Fibroblast of lung (primary cell): ENCODE measurements around the gene ANXA10. TPM values are rescaled to one million over a fixed set of nuclear protein-coding genes. Genes with fewer than 3 reads are reported as not detected.

Experiments used
- DNase-seq, 2 donors: peaks; one replicate each; pipeline versions ENCODE4 v3.0.0 to v3.0.0-alpha.2; 2010; ENCODE audit warnings: low read depth in 2 of 2
- H2AFZ ChIP-seq: 2 replicates; pipeline ENCODE4 v1.5.1; 2012; ENCODE audit warnings: low read length, control low read depth, inconsistent platforms
- H3K27ac ChIP-seq: 2 replicates; pipeline ENCODE4 v1.5.1; 2011; ENCODE audit warnings: low read length, control low read depth; ENCODE audit not compliant: insufficient read depth
- H3K27me3 ChIP-seq: 2 replicates; pipeline ENCODE4 v1.5.1; 2011; ENCODE audit warnings: mild to moderate bottlenecking, low read length; ENCODE audit not compliant: control insufficient read depth, insufficient read depth
- H3K36me3 ChIP-seq: 2 replicates; pipeline ENCODE4 v1.5.1; 2011; ENCODE audit warnings: low read length; ENCODE audit not compliant: control insufficient read depth, insufficient read depth
- H3K4me1 ChIP-seq: 2 replicates; pipeline ENCODE4 v1.5.1; 2011; ENCODE audit warnings: low read length; ENCODE audit not compliant: control insufficient read depth, insufficient read depth; ENCODE audit errors: extremely low read depth
- H3K4me2 ChIP-seq: 2 replicates; pipeline ENCODE4 v1.5.1; 2011; ENCODE audit warnings: low read length, control low read depth; ENCODE audit not compliant: insufficient read depth; ENCODE audit errors: extremely low read depth
- H3K4me3 ChIP-seq, 4 experiments: fragments of 200-600 bp in 1 of 4; sonication (generic) in 1 of 4; replicated peaks in 1 of 4; 2 replicates each; pipeline ENCODE4 v1.5.1; 2011 to 2016; ENCODE audit warnings: low read length in 4 of 4, low read depth in 3 of 4, mild to moderate bottlenecking in 3 of 4, control low read depth in 2 of 4, inconsistent platforms in 1 of 4, mixed read lengths in 1 of 4; ENCODE audit not compliant: insufficient read depth in 1 of 4; ENCODE audit errors: control extremely low read depth in 1 of 4
- H3K79me2 ChIP-seq: 2 replicates; pipeline ENCODE4 v1.5.1; 2012; ENCODE audit warnings: mild to moderate bottlenecking, low read length, inconsistent platforms; ENCODE audit not compliant: control insufficient read depth, insufficient read depth
- H3K9ac ChIP-seq: 2 replicates; pipeline ENCODE4 v1.5.1; 2011; ENCODE audit warnings: mild to moderate bottlenecking, low read length, control low read depth; ENCODE audit not compliant: insufficient read depth
- H3K9me3 ChIP-seq: 2 replicates; pipeline ENCODE4 v1.5.1; 2012; ENCODE audit warnings: low read depth, low read length; ENCODE audit not compliant: control insufficient read depth, insufficient read depth
- H4K20me1 ChIP-seq: 2 replicates; pipeline ENCODE4 v1.5.1; 2011; ENCODE audit warnings: low read length; ENCODE audit not compliant: control insufficient read depth, insufficient read depth; ENCODE audit errors: extremely low read depth
- CTCF ChIP-seq, 2 donors: IDR thresholded peaks in 1 of 2; conservative IDR thresholded peaks in 1 of 2; 1 replicate in 1 of 2; 2 replicates in 1 of 2; pipeline ENCODE4 v1.5.1; 2011 to 2012; ENCODE audit warnings: low read length in 2 of 2, control low read depth in 1 of 2, inconsistent platforms in 1 of 2, low read depth in 1 of 2, mild to moderate bottlenecking in 1 of 2
- EZH2 ChIP-seq: IDR thresholded peaks from 2 replicates; pipeline ENCODE4 v1.5.1; 2012; ENCODE audit warnings: low read length, control low read depth, mild to moderate bottlenecking; ENCODE audit errors: missing control alignments
- polyA plus RNA-seq, 2 donors: library from polyadenylated mRNA; depleted of rRNA in 1 of 2; stranded (reverse) in 1 of 2; unstranded in 1 of 2; fragments of >200 nt; gene quantifications; 2 replicates each; pipeline ENCODE4 v1.2.1, GENCODE V29; 2011 to 2012; ENCODE audit warnings: missing spikeins in 1 of 2
- total RNA-seq: library from RNA; depleted of rRNA; stranded (reverse); fragments of >200 nt; gene quantifications from 2 replicates; pipeline ENCODE4 v1.2.1, GENCODE V29; 2014

ANXA10 gene
- total and polyA plus RNA-seq, 2 donors (not counting 1 experiment from before 2014, with no cell fraction given): 0.08 to 0.17 TPM

- no peak overlapping the region for H3K9ac ChIP-seq
- H2AFZ ChIP-seq: no peak overlapping the region
- H3K4me3 ChIP-seq: no peak overlapping the region
- H3K27me3 ChIP-seq: no peaks in the 10 kb centered on the region
- TF ChIP-seq EZH2 (no peak), CTCF (conservative IDR thresholded peaks at IDR 0.05 in 1 of 2, IDR thresholded peaks at IDR 0.05 in 1 of 2; ENCODE audit: low read depth in 1 of 2, low read length in 2 of 2) (no peak)
- H3K36me3 ChIP-seq: no peaks in the 10 kb centered on the region
- H3K27ac ChIP-seq: no peak overlapping the region
- H3K9me3 ChIP-seq: no peaks in the 10 kb centered on the region
- DNase-seq: peak in 1 of 2 donors; percentile 58
- no peaks in the 10 kb centered on the region for H3K79me2 ChIP-seq
- H3K4me2 ChIP-seq: no peak overlapping the region
- H4K20me1 ChIP-seq: no peaks in the 10 kb centered on the region
- H3K4me1 ChIP-seq: peaks cover 2% of the 10 kb centered on the region
Observed at GRCh38 chr4:168197926-168198325, 105.6 kb downstream of the ANXA10 start.

- Histone ChIP-seq H4K20me1 (no peaks in the 10 kb centered on the region), H3K36me3 (no peaks in the 10 kb centered on the region), H3K9ac (no peak overlapping the region), H3K4me1 (peaks cover 2% of the 10 kb centered on the region), H3K4me3 (no peak overlapping the region), H3K4me2 (no peak overlapping the region), H3K27ac (no peak overlapping the region), H3K27me3 (no peaks in the 10 kb centered on the region), H3K9me3 (no peaks in the 10 kb centered on the region), H3K79me2 (no peaks in the 10 kb centered on the region), H2AFZ (no peak overlapping the region)
- TF ChIP-seq CTCF (conservative IDR thresholded peaks at IDR 0.05 in 1 of 2, IDR thresholded peaks at IDR 0.05 in 1 of 2; ENCODE audit: low read depth in 1 of 2, low read length in 2 of 2) (no peak), EZH2 (no peak)
- DNase-seq: no peak
Observed at GRCh38 chr4:168199260-168199957, 107.1 kb downstream of the ANXA10 start.

- no peak overlapping the region for H3K4me3 ChIP-seq
- TF ChIP-seq CTCF (conservative IDR thresholded peaks at IDR 0.05 in 1 of 2, IDR thresholded peaks at IDR 0.05 in 1 of 2; ENCODE audit: low read depth in 1 of 2, low read length in 2 of 2): no peak
- TF ChIP-seq EZH2: no peak
- DNase-seq: peak in 1 of 2 donors; percentile 25
- no peaks in the 10 kb centered on the region for H4K20me1 ChIP-seq
- H3K79me2 ChIP-seq: no peaks in the 10 kb centered on the region
- H3K27me3 ChIP-seq: no peaks in the 10 kb centered on the region
- H3K27ac ChIP-seq: no peak overlapping the region
- H3K9me3 ChIP-seq: no peaks in the 10 kb centered on the region
- no peak overlapping the region for H3K9ac ChIP-seq
- no peak overlapping the region for H2AFZ ChIP-seq
- H3K4me1 ChIP-seq: peaks cover 2% of the 10 kb centered on the region
- H3K36me3 ChIP-seq: no peaks in the 10 kb centered on the region
- H3K4me2 ChIP-seq: no peak overlapping the region
Observed at GRCh38 chr4:168200685-168201084, 108.3 kb downstream of the ANXA10 start.
